GM18517 (cell line): ENCODE results near the gene MOBP.

Experiments used
- ATAC-seq: cut with Tn5 transposase; IDR thresholded peaks from one replicate; pipeline ENCODE4 v1.9.1; 2021; ENCODE audit warnings: mild to moderate bottlenecking, moderate library complexity; ENCODE audit not compliant: unreplicated experiment

The MOBP gene

GRCh38 chr3:39532777-39533176 lies 65.3 kb downstream of the MOBP start:
- no peak for ATAC-seq

- ATAC-seq, result no peak
Measured at GRCh38 chr3:39533226-39533625, 65.7 kb downstream of the MOBP start.

GRCh38 chr3:39540162-39540921 lies 72.9 kb downstream of the MOBP start:
- ATAC-seq, result no peak

DNA sequence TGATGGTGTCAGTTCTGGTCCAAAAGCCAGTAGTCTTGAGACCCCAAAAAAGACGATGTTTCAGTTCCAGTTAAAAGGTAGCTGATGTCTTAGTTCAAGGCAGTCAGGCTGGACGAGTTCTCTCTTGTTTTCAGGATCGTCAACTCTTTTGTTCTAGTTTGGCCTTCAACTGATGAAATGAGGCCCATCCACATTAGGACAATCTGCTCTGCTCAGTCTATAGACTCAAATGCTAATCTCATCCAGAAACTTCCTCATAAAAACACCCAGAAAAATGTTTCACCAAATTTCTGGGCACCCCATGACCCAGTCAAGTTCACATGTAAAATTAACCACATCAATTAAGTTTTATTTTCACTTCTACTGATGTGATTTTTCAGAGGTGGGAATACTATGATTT lies 74.0 kb downstream of the MOBP start:
- ATAC-seq, result no peak

DNA sequence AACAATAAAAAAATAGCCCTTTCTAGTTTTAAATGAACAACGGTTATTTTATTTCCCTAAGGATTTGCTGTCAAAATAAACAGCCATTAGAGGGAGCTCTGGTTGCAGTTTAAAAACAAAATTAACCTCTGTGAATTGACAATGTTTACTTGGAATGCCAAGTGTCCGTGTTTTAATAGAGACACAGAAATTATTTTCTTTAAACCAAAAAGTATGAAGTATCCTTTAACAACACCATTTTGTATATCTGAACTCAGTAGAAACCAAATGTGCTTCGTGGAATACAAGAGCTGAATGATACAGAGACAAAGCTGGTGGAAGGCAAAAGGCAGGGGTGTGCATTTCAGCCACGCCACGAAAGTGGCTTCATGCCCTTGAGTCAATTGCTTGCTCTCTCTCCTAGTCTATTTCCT lies 74.4 kb downstream of the MOBP start:
- ATAC-seq, result no peak

GRCh38 chr3:39542588-39542988 lies 75.1 kb downstream of the MOBP start:
- ATAC-seq, result no peak

DNA sequence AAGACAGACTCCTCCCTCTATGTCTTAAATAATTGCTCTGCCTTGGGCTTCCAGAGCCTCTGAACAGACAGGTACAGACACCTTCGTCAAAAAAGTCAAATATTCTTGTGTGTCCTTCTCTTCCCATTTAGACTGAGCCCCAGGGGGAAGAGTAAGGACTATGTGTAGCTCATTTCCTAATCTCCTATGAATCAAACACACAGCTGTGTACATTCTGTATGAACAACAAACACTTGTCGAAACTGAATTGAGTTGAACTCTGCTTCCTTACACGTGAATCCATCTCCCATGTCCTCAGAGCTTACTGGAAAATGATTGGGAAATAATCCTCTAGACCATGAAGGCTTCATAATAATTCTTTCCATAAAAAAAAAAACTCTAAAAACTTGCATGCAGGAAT lies 80.8 kb downstream of the MOBP start:
- no peak for ATAC-seq

DNA sequence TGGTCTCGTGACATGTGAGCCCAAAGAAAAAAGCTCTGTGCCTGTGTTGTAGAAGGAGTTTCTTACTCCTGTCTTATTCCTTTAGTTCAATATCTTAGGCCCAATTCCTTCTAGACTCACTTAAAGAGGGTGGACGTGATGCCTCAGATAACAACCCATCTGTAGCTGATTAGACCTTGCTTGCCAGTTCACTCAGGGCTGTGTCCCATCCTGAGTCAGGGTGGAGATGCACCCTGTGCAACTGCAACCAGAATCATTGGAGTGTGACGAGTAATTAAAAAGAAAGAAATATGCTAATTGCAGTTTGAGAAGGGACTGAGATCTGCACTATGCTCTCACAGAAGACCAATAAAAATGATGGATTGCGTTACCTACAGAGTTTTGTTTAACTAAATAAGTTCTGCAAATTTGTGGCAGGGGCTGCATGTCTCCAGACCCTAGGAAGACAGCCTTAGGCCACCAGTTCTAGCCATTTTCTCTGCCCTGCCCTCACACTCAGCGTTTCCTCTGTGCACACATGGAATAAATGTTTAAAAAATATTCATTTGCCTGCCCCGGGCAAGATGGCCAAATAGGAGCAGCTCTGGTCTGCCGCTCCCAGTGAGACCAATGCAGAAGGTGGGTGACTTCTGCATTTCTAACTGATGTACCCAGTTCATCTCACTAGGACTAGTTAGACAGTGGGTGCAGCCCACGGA lies 83.0 kb downstream of the MOBP start:
- no peak for ATAC-seq
